ENCODE data around the gene ARSB.
A peak's percentile ranks its signal among the peaks of the same experiment; 100 is the strongest.
"Not testable (repeated sequence)": the region's sequence is repeated elsewhere in the genome, so short reads cannot be mapped to it uniquely, and the experiment has no call there.

ARSB gene

GRCh38 chr5:78912811-78913210 lies 72.3 kb downstream of the ARSB start:
- no peak overlapping the region for H3K27ac ChIP-seq (ENCODE audit: low read depth, low read length, poor library complexity, severe bottlenecking)
- H3K36me3 ChIP-seq (ENCODE audit: insufficient read depth, low read length) = no peaks in the 10 kb centered on the region
- TF ChIP-seq, protein P1, sequence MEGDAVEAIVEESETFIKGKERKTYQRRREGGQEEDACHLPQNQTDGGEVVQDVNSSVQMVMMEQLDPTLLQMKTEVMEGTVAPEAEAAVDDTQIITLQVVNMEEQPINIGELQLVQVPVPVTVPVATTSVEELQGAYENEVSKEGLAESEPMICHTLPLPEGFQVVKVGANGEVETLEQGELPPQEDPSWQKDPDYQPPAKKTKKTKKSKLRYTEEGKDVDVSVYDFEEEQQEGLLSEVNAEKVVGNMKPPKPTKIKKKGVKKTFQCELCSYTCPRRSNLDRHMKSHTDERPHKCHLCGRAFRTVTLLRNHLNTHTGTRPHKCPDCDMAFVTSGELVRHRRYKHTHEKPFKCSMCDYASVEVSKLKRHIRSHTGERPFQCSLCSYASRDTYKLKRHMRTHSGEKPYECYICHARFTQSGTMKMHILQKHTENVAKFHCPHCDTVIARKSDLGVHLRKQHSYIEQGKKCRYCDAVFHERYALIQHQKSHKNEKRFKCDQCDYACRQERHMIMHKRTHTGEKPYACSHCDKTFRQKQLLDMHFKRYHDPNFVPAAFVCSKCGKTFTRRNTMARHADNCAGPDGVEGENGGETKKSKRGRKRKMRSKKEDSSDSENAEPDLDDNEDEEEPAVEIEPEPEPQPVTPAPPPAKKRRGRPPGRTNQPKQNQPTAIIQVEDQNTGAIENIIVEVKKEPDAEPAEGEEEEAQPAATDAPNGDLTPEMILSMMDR (IDR thresholded peaks at IDR 0.05; ENCODE audit: low read length) = no peak
- no peak for TF ChIP-seq EZH2 (IDR thresholded peaks at IDR 0.05; ENCODE audit: borderline replicate concordance, low read length)
- no peak overlapping the region for H3K4me3 ChIP-seq (ENCODE audit: low read depth, low read length, poor library complexity, severe bottlenecking)
- no peaks in the 10 kb centered on the region for H4K20me1 ChIP-seq (ENCODE audit: insufficient read depth, low read length)
- H2AFZ ChIP-seq (ENCODE audit: low read length) = no peak overlapping the region
- no peaks in the 10 kb centered on the region for H3K79me2 ChIP-seq (ENCODE audit: insufficient read depth, low read length)
- H3K9ac ChIP-seq (ENCODE audit: low read length) = no peak overlapping the region
- no peaks in the 10 kb centered on the region for H3K9me3 ChIP-seq (ENCODE audit: low read length)
- H3K9me2 ChIP-seq (ENCODE audit: low read depth, low read length) = no peaks in the 10 kb centered on the region
- H3K27me3 ChIP-seq (ENCODE audit: insufficient read depth, low read length) = no peaks in the 10 kb centered on the region
- H3F3A ChIP-seq (ENCODE audit: insufficient read depth, low read length) = no peaks in the 10 kb centered on the region
- H3K4me2 ChIP-seq (ENCODE audit: low read length) = no peak overlapping the region
- H3K4me1 ChIP-seq (ENCODE audit: insufficient read depth, low read length, severe bottlenecking) = peaks cover 37% of the 10 kb centered on the region

- no peaks in the 10 kb centered on the region for H3K36me3 ChIP-seq (ENCODE audit: insufficient read depth, low read length)
- H4K20me1 ChIP-seq (ENCODE audit: insufficient read depth, low read length) = no peaks in the 10 kb centered on the region
- H2AFZ ChIP-seq (ENCODE audit: low read length) = peak overlapping the region; percentile 42; the same call in 1 of the 2 replicates
- H3K9me3 ChIP-seq (ENCODE audit: low read length) = no peaks in the 10 kb centered on the region
- H3K27ac ChIP-seq (ENCODE audit: low read depth, low read length, poor library complexity, severe bottlenecking) = peak overlapping the region; percentile 30
- H3F3A ChIP-seq (ENCODE audit: insufficient read depth, low read length) = no peaks in the 10 kb centered on the region
- H3K4me1 ChIP-seq (ENCODE audit: insufficient read depth, low read length, severe bottlenecking) = peaks cover 43% of the 10 kb centered on the region
- no peaks in the 10 kb centered on the region for H3K27me3 ChIP-seq (ENCODE audit: insufficient read depth, low read length)
- H3K79me2 ChIP-seq (ENCODE audit: insufficient read depth, low read length) = no peaks in the 10 kb centered on the region
- no peak overlapping the region for H3K4me2 ChIP-seq (ENCODE audit: low read length)
- H3K9me2 ChIP-seq (ENCODE audit: low read depth, low read length) = no peaks in the 10 kb centered on the region
- TF ChIP-seq EZH2 (IDR thresholded peaks at IDR 0.05; ENCODE audit: borderline replicate concordance, low read length) = no peak
- TF ChIP-seq, protein P1 (IDR thresholded peaks at IDR 0.05; ENCODE audit: low read length) = no peak
- no peak overlapping the region; the same call in 1 of the 2 replicates for H3K9ac ChIP-seq (ENCODE audit: low read length)
- no peak overlapping the region for H3K4me3 ChIP-seq (ENCODE audit: low read depth, low read length, poor library complexity, severe bottlenecking)
Measured at GRCh38 chr5:78912085-78912771, 72.9 kb downstream of the ARSB start.

GRCh38 chr5:78909224-78909983 lies 75.7 kb downstream of the ARSB start:
- H3K4me1 ChIP-seq (ENCODE audit: insufficient read depth, low read length, severe bottlenecking) = peaks cover 69% of the 10 kb centered on the region

More at GRCh38 chr5:78909224-78909983, 75.7 kb downstream of the ARSB start:
- not testable (repeated sequence) for H3K4me2 ChIP-seq (ENCODE audit: low read length); H3K27me3 ChIP-seq (ENCODE audit: insufficient read depth, low read length); H3F3A ChIP-seq (ENCODE audit: insufficient read depth, low read length); H3K4me3 ChIP-seq (ENCODE audit: low read depth, low read length, poor library complexity, severe bottlenecking); H2AFZ ChIP-seq (ENCODE audit: low read length); H3K9me2 ChIP-seq (ENCODE audit: low read depth, low read length); H3K9me3 ChIP-seq (ENCODE audit: low read length); H3K9ac ChIP-seq (ENCODE audit: low read length); H4K20me1 ChIP-seq (ENCODE audit: insufficient read depth, low read length); H3K36me3 ChIP-seq (ENCODE audit: insufficient read depth, low read length); H3K79me2 ChIP-seq (ENCODE audit: insufficient read depth, low read length)
- H3K27ac ChIP-seq (ENCODE audit: low read depth, low read length, poor library complexity, severe bottlenecking) = peak overlapping the region; percentile 91

Measured in OCI-LY1 (cell line).